Keratinocyte (primary cell): ENCODE results near the gene CCNL2.

Experiments used
- CTCF ChIP-seq, 3 experiments: IDR thresholded peaks in 1 of 3; conservative IDR thresholded peaks in 1 of 3; optimal IDR thresholded peaks in 1 of 3; 2 replicates in 2 of 3; 3 replicates in 1 of 3; pipeline versions ENCODE3 to v1.5.1; 2011; ENCODE audit warnings: low read length in 3 of 3, mild to moderate bottlenecking in 3 of 3, moderate library complexity in 2 of 3, control low read depth in 1 of 3, inconsistent platforms in 1 of 3; ENCODE audit not compliant: insufficient read depth in 2 of 3; ENCODE audit errors: extremely low read depth in 1 of 3
- EZH2 ChIP-seq: IDR thresholded peaks from one replicate; pipeline ENCODE4 v1.6.1; 2012; ENCODE audit warnings: inconsistent platforms, mild to moderate bottlenecking, low read length, moderate library complexity

- TF ChIP-seq CTCF (optimal IDR thresholded peaks at IDR 0.05 in 1 of 3, IDR thresholded peaks at IDR 0.05 in 1 of 3, conservative IDR thresholded peaks at IDR 0.05 in 1 of 3; ENCODE audit: extremely low read depth in 1 of 3, insufficient read depth in 2 of 3, low read length in 3 of 3): no peak
- no peak for TF ChIP-seq EZH2
Observed at GRCh38 chr1:1427106-1427819, 28.1 kb upstream of the CCNL2 start.
